LoVo (cell line): ENCODE results near the gene MREG.
A peak's percentile ranks its signal among the peaks of the same experiment; 100 is the strongest.
"Not testable (repeated sequence)": the region's sequence is repeated elsewhere in the genome, so short reads cannot be mapped to it uniquely, and the experiment has no call there.

Source experiments
- DNase-seq: peaks from one replicate; pipeline ENCODE4 v3.0.0-alpha.2; 2016; ENCODE audit warnings: low spot score

Gene MREG

GRCh38 chr2:215988556-215989207 is 24.7 kb downstream of the MREG start:
- not testable (repeated sequence) for DNase-seq

GRCh38 chr2:215985257-215985656 is 28.1 kb downstream of the MREG start:
- DNase-seq: no peak

- DNase-seq: no peak
These were observed 28.7 kb downstream of the MREG start for GRCh38 chr2:215984661-215985060.

- no peak for DNase-seq
These were observed 29.6 kb downstream of the MREG start for GRCh38 chr2:215983581-215984351.

GRCh38 chr2:215982465-215982875 is 30.9 kb downstream of the MREG start:
- DNase-seq: peak; percentile 83

GRCh38 chr2:215981115-215981514 is 32.2 kb downstream of the MREG start:
- no peak for DNase-seq

- no peak for DNase-seq
These were observed 33.7 kb downstream of the MREG start for GRCh38 chr2:215979620-215980019.

- no peak for DNase-seq
These were observed 38.5 kb downstream of the MREG start for GRCh38 chr2:215974700-215975429.

- peak; percentile 72 for DNase-seq
These were observed 39.2 kb downstream of the MREG start for GRCh38 chr2:215973954-215974699.

- DNase-seq: no peak
These were observed 40.1 kb downstream of the MREG start for GRCh38 chr2:215973145-215973792.

- DNase-seq: no peak
These were observed 41.7 kb downstream of the MREG start for GRCh38 chr2:215971671-215972070.

- not testable (repeated sequence) for DNase-seq
These were observed 42.5 kb downstream of the MREG start for GRCh38 chr2:215970894-215971293.

GRCh38 chr2:215970425-215970824 is 42.9 kb downstream of the MREG start:
- DNase-seq: no peak

- DNase-seq: no peak
These were observed 44.1 kb downstream of the MREG start for GRCh38 chr2:215969131-215969841.

- no peak for DNase-seq
These were observed 44.9 kb downstream of the MREG start for GRCh38 chr2:215968499-215968898.

GRCh38 chr2:215967590-215968378 is 45.6 kb downstream of the MREG start:
- no peak for DNase-seq

GRCh38 chr2:215966951-215967350 is 46.4 kb downstream of the MREG start:
- DNase-seq: no peak

GRCh38 chr2:215966274-215966673 is 47.1 kb downstream of the MREG start:
- DNase-seq: no peak

- no peak for DNase-seq
These were observed 47.7 kb downstream of the MREG start for GRCh38 chr2:215965532-215966165.

- no peak for DNase-seq
These were observed 51.4 kb downstream of the MREG start for GRCh38 chr2:215961981-215962380.
